Activated CD8-positive, alpha-beta memory T cell treated with anti-CD3 and anti-CD28 coated beads, Interleukin-2, amount 50 U/mL, for 24 hours (primary cell): ENCODE measurements around the gene WNT5B.
A peak's percentile ranks its signal among the peaks of the same experiment; 100 is the strongest.

ENCODE experiments used
- DNase-seq: peaks from one replicate; pipeline ENCODE4 v3.0.0-alpha.2; 2020; ENCODE audit errors: extremely low read depth

The WNT5B gene

DNA sequence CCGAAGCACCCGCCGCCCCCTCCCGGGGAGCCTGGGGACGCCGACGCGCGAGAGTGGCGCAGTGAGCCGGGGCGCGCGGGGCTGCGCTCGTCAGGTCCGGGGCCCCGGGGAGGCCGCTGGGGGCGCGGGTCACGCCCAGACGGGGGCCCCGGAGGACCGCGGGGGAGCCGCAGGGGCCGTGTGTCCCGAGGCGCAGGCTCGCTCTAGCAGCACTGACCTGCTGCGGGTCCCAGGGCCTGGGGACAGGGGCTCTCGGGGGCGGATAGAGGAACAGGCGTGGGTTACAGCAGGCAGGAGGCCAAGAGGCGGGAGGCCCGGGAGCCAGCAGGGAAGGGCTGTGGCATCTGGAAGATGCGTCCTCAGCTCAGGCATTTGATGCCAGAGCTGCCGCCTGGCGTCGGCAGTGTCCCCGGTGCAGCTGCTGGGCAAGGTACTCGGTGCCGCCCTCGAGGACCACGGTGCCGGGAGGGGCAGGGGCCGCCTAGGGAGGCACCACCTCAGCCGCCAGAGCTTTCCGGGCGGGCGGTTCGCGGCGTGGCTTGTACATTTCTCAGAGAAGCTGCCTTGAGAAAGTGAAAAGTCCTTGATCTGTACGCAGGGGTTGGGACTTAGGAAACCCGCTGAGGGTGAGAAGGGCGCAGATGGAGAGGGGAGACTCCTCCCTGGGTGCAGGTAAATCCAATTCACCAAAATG is 1.2 kb downstream of the WNT5B start:
- DNase-seq: no peak

DNA sequence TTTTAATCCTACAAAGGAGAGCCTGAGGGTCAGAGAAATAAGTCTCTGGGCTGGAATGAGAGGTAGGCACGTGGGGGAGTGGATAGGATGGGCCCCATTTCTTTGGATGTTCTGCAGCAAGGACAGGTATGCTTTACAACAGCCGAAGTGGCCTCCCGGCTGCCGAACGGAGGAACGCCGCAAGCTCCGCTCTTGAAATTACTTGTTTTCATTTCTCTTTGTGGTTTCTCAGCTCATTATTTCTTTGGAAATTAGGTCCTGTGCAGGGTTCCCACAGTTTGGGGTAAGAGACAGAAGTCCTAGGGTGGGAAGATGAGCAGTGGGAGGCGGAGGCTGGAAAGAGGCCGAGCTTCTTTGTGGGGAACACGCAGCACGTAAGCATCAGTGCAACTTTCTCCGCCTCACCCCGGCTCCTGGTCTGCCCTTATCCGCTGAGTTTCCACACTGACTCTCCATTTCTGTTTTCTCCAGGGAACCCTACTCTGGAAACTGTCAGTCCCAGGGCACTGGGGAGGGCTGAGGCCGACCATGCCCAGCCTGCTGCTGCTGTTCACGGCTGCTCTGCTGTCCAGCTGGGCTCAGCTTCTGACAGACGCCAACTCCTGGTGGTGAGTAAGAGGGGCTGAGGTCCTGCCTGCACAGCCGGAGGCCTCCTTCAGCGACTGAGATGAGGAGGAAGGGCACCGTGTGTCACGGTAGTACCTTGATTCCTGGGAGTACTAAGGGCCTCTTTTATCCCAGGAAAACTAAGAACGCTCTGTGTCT is 2.0 kb downstream of the WNT5B start:
- DNase-seq: no peak

DNA sequence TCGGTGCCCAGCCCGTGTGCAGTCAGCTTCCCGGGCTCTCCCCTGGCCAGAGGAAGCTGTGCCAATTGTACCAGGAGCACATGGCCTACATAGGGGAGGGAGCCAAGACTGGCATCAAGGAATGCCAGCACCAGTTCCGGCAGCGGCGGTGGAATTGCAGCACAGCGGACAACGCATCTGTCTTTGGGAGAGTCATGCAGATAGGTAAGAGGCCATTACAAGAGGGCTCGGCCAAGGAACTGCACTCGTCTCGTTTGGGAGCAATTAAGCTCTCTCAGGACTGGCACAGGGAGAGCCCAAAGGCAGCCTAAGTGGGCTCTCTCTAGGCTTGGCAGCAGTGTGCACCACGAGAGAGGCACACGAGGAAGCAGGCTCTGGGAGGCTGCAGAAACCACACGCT is 3.7 kb downstream of the WNT5B start:
- DNase-seq: no peak

DNA sequence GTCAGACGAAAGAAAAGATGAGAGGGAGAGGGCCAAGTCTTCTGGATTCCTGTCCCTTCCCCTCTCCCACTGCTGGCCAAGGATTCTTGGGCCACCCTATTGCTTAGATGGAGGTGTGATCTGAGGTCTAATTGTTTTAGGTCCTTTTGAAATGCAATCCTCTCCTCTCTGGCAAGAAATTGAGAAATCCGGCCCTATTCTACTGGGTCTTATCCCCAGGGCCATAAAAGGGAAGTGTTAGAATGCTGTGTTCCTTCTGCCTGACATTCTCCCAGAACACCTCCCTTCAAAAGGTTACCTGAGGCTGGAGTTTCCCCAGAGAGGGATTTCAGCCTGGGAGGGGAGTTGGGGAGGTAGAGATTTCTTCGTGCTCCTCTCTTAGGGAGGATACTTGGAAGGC is 4.4 kb downstream of the WNT5B start:
- no peak for DNase-seq

GRCh38 chr12:1634149-1634548 is 5.1 kb downstream of the WNT5B start:
- DNase-seq: no peak

- peak; percentile 13 for DNase-seq
These were observed 5.7 kb downstream of the WNT5B start for GRCh38 chr12:1634590-1635191.

- DNase-seq: no peak
These were observed 6.5 kb downstream of the WNT5B start for GRCh38 chr12:1635301-1636095.

DNA sequence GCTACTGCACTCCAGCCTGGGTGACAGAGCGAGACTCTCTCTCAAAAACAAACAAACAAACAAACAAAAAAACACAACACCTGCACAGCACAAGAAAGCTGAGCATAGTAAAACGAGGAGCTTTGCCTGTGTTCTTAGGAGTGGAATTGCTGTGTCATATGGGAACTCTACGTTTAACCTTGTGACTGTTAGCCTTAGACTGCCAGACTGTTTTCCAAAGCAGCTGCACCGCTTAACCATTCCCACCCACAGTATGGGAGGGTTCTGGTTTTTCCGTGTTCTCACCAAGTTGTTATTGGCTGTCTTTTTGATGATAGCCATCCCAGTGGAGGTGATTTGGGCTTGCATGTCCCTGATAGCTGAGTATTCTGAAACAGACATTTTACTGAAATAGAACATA is 9.2 kb downstream of the WNT5B start:
- DNase-seq: no peak

DNA sequence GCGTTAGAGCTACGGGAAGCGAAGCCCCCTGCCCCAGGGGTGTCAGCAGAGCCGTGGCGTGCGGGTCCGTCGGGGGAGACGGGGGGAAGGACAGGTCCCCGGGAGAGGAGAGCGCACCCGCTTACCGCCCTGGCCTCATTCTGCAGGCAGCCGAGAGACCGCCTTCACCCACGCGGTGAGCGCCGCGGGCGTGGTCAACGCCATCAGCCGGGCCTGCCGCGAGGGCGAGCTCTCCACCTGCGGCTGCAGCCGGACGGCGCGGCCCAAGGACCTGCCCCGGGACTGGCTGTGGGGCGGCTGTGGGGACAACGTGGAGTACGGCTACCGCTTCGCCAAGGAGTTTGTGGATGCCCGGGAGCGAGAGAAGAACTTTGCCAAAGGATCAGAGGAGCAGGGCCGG is 10.5 kb downstream of the WNT5B start:
- DNase-seq: no peak

DNA sequence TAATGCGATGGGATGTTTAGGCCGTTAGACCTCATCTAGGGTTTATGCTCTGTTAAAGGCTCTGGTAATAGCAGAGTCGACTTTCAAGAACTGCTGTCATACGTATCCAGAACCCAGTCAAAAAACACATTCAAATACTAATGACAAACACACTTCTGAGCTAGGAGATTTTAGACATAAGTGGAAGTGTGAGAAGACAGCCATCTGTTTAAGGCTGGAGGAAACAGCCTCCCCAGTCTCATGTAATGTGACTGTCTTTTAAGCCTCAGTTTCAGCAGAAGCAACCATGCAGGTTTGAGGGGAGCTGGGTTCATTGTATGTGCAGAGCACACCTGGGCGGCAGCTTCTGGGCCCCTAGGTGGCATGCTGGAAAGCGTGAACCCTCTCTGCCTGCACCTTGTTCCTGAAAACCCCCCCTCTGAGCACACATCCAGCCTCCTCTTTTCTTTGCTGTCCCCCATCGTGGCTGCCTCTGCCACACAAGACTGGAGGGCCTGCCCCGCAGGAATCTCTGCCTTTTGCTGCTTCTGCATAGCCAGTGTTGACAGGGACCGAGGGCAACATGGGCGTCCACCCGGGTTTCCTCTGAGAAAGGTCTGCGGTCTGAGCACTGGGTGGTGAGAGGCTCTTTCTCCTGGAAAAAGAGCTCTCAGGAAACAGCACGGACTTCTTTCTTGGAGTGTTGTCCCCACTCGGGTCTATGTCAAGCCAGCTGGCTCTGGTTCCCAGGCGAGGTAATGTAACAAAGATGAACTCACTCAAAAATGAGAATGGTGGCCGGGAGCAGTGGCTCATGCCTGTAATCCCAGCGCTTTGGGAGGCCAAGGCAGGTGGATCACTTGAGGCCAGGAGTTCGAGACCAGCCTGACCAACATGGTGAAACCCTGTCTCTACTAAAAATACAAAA is 11.6 kb downstream of the WNT5B start:
- DNase-seq: no peak

DNA sequence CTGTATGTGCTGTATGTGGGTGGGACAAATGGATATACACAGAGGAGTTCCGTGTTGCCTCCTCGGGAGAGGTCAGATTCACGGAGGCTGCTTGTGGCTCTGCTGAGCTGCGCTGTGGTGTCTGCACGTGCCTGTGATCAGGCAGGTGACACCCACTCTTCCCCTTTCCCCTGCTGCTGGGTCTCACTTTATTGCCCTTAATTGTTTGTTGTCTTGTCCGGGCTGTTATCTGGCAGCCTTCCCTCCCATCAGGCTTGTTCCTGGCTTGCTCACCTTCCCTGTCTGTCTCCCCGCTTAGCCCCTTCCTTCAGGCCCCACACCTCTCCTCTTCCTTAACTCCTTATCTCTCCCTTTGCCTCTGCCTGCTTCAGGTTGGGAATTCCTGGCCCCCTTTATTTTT is 13.5 kb downstream of the WNT5B start:
- DNase-seq: no peak

GRCh38 chr12:1643043-1643442 is 14.0 kb downstream of the WNT5B start:
- DNase-seq: no peak

- no peak for DNase-seq
These were observed 15.0 kb downstream of the WNT5B start for GRCh38 chr12:1643905-1644533.

GRCh38 chr12:1644534-1645438 is 15.8 kb downstream of the WNT5B start:
- no peak for DNase-seq

- no peak for DNase-seq
These were observed 16.8 kb downstream of the WNT5B start for GRCh38 chr12:1645819-1646218.

- DNase-seq: no peak
These were observed 17.7 kb downstream of the WNT5B start for GRCh38 chr12:1646569-1647284.

GRCh38 chr12:1647285-1647669 is 18.2 kb downstream of the WNT5B start:
- no peak for DNase-seq

- no peak for DNase-seq
These were observed 21.4 kb downstream of the WNT5B start for GRCh38 chr12:1650260-1650977.
